GM19452 (cell line): ENCODE data around the gene SPTB.
"Not testable (repeated sequence)": the region's sequence is repeated elsewhere in the genome, so short reads cannot be mapped to it uniquely, and the experiment has no call there.

Experiments
- ATAC-seq: cut with Tn5 transposase; IDR thresholded peaks from one replicate; pipeline ENCODE4 v1.9.1; 2021; ENCODE audit not compliant: unreplicated experiment

The SPTB gene

DNA sequence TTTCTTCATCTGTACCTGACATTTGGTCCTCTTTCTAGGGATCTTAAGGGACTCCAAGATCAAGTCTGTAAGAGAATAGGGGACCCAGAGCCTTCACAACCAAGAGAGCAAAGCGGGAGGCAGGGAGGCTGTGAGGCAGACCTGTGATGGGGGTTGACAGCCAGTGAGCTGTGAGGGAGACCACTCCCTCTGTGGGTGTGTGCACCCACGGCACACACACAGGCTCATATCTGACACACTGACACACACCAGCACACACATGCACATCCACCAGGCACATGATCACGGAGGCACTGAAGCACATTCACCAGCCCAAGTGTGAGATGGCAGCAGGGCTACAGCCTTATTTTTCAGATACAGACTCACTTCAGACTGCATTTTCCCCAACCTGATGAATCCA, 55.2 kb downstream of the SPTB start:
- no peak for ATAC-seq

DNA sequence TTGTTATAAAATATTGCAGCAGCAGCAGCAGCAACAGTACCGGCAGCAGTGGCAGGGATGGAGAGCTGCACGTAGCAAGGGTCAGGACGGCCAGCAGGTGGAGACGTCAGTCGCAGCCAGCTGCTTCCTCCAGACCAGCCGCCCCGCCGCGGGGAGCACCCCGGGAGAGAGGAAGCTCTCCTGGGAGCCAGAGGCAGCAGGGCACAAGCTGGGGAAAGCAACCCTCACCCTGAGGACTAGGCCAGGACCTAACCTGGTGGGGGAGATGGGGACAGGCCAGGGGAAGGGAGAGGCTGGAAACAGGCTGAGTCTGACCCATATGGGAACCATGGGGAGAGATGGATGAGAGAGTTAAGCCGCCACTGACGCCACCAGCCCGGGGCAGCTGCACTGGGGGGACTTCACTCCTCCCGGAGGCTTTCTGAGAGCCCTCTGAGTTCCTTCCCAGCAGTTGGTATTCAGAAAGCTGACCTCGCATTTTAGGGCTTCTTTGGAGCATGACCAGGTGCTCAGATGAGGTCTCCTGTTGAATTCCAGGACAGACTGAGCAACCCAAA, 56.3 kb downstream of the SPTB start:
- ATAC-seq = no peak

DNA sequence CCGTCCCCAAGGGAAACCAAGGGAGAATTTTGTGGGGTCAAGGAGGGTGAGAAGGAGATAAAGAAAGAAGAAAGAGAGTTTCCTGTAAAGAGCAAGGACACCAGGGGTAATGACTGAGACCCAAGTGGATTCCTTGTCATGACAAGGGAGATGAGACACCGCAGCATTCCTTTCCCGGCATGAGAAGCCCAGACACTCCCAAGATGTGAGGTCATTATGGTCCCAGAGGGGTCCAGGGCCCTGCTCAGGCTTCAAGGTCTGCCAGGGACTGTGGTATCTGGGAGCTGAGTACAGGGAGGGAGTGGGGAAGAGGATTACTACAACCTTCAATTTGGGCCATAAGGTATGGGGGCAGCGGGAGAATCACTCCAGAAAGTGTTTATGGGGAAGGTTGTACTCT, 58.1 kb downstream of the SPTB start:
- ATAC-seq = no peak

DNA sequence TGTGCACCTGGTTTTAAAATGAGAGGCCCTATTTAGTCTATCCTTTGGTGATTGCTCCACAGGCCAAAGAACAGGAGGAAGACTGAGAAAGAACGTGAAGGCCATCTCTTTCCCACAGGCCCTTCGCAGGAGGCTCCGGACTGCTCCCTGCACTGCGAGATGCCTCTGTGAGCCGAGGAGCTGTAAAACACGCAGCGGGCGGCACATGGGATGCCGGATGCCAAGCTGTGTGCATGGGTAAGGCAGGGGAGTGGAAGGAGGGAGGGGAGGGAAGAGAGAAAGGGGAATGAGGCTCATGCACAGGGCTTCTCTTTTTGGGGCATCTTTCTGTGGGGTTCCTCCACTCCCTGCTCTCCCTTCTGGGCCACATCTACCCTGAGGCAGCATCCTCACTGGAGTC, 61.6 kb downstream of the SPTB start:
- ATAC-seq = no peak

DNA sequence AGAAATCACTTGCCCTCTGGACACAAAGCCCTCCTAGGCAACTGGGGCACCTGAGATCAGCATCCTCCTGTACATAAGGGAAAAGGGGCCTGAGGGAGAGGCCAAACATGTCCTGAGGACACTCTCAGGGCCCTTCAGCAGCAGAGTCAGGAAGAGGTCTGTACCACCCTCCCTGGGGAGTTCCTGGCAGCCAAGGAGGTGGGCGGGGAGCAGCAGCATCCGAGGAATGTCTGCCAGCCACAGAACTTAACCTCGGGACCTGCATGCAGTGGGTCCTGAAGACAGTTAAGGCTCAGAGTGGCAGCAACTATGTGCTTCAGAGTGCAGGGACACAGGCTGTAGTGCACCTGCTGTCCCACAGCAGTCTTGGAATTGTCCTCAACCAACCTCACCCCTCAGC, 62.1 kb downstream of the SPTB start:
- ATAC-seq = no peak

DNA sequence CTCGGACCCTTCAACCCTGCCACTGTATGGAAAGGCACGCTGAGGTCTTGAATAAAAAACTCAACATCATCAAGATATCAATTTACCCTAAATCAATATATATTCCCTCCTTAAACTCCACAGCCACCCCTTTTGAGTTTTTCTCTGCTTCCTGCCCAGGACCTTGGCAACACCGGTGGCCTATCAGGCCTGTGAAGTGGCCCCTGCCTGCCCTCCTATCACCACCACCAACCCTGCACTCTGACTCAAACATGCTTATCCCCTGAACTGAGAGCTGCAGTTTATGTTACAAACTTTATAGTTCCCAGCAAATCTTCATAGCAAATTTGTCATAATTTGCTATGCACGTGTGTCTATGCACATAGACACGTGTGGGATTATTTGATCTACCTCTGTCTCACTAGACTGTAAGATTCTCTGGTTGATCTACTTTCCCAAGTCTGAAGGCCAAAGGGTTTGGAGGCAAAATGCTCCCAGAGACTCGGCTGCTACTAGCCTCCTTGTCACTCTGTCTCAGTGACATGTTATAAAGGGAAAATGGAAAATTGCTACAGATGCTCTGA, 63.4 kb downstream of the SPTB start:
- no peak for ATAC-seq

DNA sequence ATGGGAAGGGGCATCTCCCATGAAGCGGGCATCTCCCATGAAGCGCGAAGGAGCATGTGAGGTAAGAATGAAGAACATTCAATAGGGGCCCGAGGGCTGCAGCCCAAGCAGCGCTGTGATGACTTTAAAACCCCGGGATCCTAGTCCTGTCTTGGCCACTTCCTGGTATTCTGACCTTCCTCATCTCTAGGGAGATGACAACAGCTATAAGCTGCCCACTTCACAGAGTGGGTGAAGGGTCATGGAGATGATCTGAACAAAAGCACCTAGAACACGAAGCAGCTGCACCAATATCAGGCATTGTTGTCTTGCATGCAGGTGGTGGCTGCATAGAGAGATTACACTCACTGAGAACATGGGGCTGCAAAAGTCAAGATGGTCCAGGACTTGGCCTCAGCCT, 64.5 kb downstream of the SPTB start:
- ATAC-seq = no peak

DNA sequence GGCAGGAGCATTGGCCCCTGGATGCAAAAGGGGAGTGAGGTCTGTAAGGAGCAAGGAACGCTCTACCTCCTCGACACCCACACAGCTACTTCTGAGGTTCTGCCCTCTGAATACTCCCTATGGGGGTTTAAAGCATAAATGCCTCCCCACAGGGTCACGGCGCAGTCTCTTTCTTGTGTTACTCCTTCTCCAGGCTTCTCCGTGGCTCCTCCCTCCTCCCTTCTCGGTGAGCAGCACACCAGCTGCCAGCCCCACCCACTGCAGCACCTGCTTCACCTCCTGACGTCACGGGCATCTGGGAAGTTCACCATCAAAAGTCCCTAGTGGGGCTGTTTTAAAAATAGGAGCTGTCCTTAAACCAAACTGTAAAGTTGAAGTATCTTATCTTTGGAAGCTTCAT, 67.3 kb downstream of the SPTB start:
- no peak for ATAC-seq

DNA sequence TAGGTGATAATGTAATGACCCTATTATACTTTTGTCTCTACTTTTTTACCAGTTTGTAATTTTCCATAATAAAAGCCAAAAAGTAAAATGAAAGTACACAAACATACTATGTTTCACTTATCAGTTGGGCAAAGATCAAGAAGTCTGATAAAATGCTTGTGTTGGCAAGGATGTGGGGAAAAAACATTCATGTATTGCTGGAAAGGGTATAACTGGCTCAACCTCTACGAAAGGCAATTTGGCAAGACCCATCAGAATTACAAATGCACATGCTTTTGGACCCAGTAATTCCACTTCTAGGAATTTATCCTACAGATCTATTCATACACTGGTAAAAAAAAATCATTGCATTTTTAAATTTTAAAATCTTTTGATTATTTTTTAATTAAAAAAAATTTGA, 68.0 kb downstream of the SPTB start:
- no peak for ATAC-seq

DNA sequence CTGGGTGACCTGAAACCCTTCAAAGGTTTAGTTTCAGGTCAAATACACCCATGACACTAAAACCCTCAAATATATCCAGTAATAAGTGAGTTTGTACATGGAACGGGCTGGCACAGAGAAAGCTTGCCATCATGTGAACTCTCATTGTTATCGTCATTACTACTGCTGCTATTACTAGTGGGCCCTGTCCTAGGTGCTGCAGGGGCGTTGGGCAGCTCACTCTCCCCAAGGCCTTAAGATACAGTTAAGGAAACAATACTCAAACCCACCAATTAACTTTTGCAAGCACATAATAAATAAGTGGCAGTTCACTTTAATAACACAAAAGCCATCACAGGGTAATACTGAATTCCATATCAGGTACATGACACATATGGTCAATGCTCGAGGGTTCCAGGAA, 71.3 kb downstream of the SPTB start:
- no peak for ATAC-seq

DNA sequence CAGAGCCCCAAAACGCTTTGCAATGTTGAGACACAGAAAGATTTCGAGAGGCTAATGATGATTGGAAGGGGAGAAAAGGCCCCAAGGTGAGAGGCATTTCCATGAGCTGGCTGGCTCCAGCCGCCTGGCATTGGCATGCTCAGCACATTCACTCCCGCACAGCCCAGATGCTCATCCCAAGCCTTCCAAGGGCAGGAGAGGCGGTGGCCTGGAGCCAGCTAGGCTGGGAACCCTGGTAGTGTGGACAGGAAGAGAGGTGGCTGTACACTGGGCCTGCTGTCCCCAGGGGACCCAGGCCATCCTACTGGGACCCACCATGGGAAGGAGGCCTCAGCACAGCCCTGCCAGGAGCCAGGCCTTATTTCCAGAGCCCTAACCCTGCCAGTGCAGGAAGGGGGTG, 72.2 kb downstream of the SPTB start:
- no peak for ATAC-seq

DNA sequence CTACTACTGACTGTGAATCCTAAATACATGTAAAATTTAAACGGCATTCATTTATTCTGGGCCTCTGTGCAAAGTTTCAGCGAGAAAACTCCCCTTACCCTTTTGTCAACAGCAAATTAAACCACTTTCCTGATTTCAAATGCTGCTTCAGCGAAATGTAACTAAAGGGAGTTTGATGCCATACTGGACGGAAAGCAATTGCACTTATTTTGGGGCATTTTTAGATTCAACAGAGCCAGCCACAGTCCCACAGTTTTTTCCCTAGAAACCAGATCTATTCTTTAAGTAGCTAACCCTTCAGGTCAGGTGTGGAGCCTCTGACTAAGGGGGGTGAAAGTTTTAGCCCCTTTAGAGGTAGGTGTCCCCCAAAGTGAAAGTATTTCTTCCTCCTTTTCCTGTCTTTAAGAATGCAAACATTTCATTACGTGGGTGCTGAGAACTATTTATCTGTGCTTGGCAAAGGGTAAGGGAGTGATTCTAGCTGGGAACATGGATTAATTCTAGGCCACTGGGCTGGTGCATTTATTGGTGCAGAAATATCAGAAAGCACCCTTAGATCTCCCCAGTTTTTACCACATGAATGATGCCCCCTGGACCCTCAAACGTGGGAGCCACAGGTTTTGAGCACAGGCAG, 72.7 kb downstream of the SPTB start:
- ATAC-seq = no peak

DNA sequence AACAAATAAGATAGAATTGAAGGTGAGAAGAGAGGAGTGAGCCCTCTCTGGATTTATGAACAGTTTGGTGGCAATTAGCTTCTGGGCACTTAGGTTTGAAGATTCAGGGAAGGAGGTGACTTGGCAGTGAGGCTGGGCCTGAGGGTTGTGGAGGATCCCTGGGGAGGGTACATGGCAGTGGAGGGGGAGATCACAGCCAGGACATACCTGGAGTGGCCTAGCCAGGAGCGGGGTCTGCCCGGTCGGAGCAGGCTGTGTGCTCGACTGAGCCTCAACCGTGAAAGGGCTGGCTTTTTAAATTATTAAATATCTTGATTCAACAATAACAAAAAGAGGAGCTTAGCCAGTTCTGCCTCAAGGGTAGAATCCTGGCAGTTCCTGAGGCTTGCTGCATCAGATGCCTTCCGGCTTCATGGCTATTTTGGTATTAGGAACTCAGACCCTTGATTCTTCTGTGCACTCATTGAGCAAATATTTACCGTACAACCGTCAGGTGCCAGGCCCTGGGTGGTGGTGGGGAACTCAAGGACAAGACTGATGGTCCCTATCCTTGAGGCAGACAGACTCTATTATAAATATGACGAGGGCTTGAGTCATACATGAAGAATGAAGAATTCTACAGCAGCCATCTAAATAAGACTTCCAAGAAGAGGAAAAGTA, 73.4 kb downstream of the SPTB start:
- no peak for ATAC-seq

DNA sequence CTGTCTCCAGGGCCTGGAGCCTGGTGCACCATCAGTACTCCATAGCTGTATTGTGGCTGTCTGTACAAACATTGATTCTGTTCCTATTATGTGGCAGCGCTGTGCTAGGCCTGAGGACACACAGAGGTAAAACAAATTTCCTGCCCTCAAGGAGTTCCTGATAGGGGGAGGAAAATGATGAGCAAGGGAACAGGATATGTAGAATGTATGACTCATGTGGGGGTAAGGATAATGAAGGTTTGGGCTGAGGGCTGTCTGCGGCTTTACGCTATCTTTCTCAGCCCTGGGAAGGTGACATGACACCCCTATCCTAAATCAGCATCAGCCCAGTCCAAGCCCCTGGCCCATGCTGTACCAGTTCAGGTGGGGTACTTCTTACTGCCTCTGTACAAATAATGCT, 74.1 kb downstream of the SPTB start:
- not testable (repeated sequence) for ATAC-seq

DNA sequence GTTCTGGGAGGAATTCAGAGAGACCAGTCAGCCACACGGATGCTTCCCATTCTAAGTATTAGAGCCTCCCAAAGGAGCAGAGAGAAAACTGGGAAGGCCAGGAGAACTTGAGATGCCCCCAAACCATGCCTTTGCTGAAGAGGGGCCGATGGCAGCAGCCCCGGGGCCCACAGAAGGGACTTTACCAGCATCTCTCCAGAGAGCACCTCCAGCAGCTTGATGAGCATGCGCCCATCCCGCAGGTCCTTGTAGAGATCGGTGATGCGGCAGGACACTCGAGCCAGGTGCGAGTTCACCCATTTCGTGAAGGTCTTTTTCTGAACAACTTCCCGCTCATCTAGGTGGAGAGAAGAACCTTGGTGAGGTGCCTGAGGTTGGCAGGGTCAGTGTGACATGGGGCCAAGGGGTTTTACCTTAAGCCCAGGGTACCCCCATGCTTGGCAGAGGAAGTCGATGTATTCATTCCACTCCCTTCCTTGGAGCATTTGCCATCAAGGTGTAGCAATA, 74.9 kb downstream of the SPTB start:
- ATAC-seq = no peak

DNA sequence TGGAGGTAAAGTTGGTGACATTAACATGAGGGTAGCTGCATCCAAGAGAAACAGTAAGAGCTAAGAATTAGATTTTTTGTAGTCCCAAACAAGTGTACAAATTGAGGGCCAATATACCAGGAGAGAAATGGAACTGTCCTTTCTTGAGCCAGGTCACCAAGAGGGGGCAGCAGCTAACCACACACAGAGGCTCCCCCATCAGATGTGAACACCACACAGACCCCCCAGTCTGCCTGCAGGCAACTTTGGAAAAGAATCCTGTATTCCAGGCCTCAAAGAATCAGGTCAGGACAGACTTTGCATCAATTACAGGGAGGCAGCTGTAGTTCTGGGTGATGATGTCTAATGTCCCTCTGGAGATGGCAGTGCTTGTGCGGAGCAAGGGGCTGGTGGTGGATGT, 77.9 kb downstream of the SPTB start:
- no peak for ATAC-seq

DNA sequence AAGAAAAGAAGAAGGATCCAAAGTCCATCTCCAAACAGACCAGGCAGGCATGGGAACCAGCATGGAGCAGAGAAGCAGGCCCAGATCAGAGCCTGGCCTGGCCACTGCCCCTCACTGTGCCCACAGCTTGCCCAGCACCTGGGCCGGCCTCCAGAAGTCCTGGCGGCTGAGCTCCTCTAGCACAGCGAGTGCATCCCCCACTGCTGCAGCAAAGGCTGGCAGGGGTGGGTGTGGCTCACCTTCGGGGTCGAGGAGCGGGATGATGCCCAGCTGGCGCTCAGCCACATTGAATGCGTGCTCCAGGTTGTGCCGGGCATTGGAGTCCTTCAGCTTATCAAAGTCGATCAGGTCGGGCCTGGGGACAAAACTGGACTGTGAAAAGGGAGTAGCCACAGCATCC, 78.7 kb downstream of the SPTB start:
- no peak for ATAC-seq

DNA sequence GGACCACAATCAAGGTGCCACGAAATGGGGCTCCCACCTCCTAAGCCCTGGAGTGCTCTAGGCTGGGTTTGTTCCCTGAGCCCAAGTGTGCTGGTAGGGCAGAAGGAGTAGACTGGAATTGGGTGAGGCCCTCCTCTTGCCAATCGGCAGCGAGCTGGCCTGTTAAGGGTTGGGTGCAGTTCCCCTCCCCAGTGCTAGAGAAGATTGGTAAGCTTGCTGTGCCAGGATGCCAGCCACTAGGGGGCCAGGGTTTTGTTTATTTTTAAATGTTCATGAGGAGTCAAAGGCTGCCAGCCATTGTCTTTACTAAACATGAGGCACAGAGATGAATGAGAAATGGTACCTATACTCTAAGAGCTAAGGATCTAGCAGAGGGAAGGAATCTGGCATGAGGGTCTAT, 79.7 kb downstream of the SPTB start:
- ATAC-seq = no peak

DNA sequence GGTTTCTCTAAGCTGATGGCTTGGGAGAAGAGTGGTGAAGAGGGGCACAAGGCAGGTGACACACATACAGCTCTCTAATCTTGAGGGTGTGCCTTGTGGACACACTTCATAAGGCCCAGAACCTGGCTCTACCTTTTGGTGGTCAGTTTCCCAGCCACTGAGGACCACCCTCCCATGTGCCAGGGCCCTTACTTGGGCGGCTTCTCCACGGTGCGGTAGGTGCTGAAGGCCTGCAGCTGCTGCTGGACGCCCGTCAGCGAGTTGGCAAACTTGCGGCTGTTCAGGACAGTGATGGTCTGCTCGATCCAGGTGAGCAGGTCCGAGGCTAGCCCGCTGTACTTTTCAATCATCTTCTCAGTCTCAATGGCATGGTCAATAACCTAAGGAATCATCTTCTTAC, 80.2 kb downstream of the SPTB start:
- no peak for ATAC-seq

DNA sequence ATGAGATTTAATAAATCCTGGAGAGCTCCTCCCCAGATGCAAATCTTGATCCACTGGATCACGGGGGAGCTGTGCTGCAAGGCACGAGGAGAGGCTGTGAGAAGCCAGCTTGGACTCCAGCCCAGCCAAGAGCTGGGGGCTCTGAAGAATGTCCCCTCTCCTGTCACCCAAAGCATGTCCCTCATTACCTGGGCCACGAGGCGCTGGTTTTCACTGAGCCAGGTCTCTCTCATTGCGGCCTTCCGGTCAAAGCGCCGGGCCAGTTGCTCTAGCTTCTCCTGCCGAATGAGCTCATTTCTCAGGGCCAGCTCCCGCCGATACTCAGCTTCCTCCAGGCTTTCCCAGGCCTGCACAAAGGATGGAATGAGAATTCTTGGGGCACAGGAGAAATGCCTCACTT, 83.3 kb downstream of the SPTB start:
- no peak for ATAC-seq

DNA sequence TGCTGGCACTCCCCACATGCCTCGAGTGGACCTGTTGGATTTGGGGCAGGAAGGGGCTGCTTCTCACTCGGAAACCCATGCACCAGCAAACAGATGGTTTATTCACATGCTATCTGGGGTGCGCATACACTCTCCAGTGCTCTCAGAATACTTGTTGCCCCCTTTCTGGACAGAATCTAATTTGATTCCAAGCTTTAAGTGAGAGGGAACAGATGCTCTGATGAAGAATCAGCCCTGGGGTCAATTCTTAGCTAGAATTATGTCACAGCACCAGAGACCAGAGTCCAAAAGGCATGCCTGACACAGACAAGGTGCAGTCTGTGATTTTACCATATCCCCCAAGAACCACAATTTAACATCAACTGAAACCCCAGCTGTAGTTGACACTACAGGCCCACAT, 83.8 kb downstream of the SPTB start:
- no peak for ATAC-seq

DNA sequence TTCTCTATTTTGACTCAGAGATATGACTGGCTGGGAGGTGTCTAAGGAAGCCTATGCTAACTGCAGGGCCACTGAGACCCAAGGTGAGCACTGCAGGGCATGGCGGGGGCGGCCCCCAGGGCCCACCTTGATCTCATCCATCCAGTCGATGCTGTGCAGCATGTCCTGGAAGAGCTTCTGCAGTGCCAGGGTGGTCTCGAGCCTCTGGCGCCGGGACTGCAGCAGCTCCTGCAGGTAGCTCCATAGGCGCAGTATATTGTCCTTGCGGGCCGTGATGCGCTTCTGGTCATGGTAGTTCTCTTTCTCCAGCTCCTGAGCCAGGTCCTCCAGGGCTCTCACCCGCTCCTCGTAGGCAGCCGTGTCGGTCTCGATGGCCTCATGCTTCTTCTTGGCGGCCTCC, 84.5 kb downstream of the SPTB start:
- ATAC-seq = no peak
